Measurements from ENCODE around the gene CTNNAL1.

GRCh38 chr9:109046346-109046745 is 33.0 kb upstream of the CTNNAL1 start:
- no peak for TF ChIP-seq CTCF (IDR thresholded peaks at IDR 0.05)
- no peak for TF ChIP-seq POLR2AphosphoS5 (IDR thresholded peaks at IDR 0.05)
- TF ChIP-seq EP300 (IDR thresholded peaks at IDR 0.05) = no peak

All from stomach (tissue), 4 donors.